Thoracic aorta (tissue), 2 donors: Measurements from ENCODE around the gene WNT10A. TPM values are rescaled to one million over a fixed set of nuclear protein-coding genes. Genes with fewer than 3 reads are reported as not detected.

ENCODE experiments used
- ATAC-seq: fragments of 150-250 bp; one replicate; pipeline ENCODE4 v1.8.0; 2017; ENCODE audit warnings: low read depth; ENCODE audit not compliant: insufficient number of reproducible peaks, low FRiP score
- DNase-seq: peaks from one replicate; pipeline ENCODE4 v3.0.0-alpha.2; 2020; ENCODE audit warnings: low spot score
- H3K27ac ChIP-seq, 2 donors: fragments of 200-600 bp; sonication (generic); 1 replicate in 1 of 2; 2 replicates in 1 of 2; pipeline ENCODE4 v1.5.1; 2016; ENCODE audit warnings: mild to moderate bottlenecking in 2 of 2, moderate library complexity in 2 of 2
- H3K27me3 ChIP-seq: fragments of 200-600 bp; sonication (generic); replicated peaks from 2 replicates; pipeline ENCODE4 v1.6.0; 2016; ENCODE audit warnings: mild to moderate bottlenecking; ENCODE audit not compliant: insufficient read depth
- H3K36me3 ChIP-seq: fragments of 200-600 bp; sonication (generic); one replicate; pipeline ENCODE4 v1.5.1; 2016
- H3K4me1 ChIP-seq, 2 donors: fragments of 200-600 bp; sonication (generic); 1 replicate in 1 of 2; 2 replicates in 1 of 2; pipeline versions ENCODE4 v1.5.1 to v1.6.0; 2016; ENCODE audit warnings: low read depth in 2 of 2, mild to moderate bottlenecking in 1 of 2; ENCODE audit not compliant: control insufficient read depth in 1 of 2
- H3K4me3 ChIP-seq: fragments of 200-600 bp; sonication (generic); 2 replicates; pipeline ENCODE4 v1.5.1; 2016; ENCODE audit warnings: mild to moderate bottlenecking
- H3K9me3 ChIP-seq: fragments of 200-600 bp; sonication (generic); 2 replicates; pipeline ENCODE4 v1.5.1; 2016
- total RNA-seq, 2 donors: library from RNA; depleted of rRNA; stranded (reverse); fragments of >200 nt; gene quantifications; one replicate each; pipeline versions ENCODE4 v1.1.0 to v1.2.3, GENCODE V29; 2016
- TF ChIP-seq, protein P1 (sequence below): fragments of 200-600 bp; sonication (generic); IDR thresholded peaks from one replicate; pipeline ENCODE4 v1.5.1; 2019; ENCODE audit warnings: antibody characterized with exemption

Gene WNT10A
- total RNA-seq, 2 donors from 2014 or later, result 1.6 TPM; not detected in 1

DNA sequence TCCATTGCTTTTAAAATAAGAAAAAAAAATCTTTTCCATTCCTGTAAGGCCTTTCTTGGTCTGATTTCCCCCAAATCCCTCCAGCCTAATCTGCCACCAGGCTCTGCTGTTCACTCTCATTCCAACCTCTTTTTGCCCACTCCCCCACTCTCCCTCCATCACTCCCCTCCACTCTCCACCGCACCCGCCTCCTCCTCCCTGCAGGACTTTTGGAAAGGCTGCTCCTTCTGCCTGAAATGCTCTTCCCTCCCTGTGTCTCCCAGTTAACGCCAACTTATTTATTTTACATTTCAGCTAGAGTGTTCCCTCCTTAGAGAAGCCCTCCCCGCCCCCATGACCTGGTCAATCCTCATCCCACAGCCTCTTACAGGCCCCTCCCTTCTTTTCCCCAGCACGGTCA lies 25.8 kb upstream of the WNT10A start:
- no peak overlapping the region for H3K27ac ChIP-seq
- DNase-seq (no peak), ATAC-seq (no peak)
- peaks cover 6 to 7% of the 10 kb centered on the region in 2 donors for H3K4me1 ChIP-seq
- no peaks in the 10 kb centered on the region for H3K36me3 ChIP-seq
- no peak overlapping the region for H3K4me3 ChIP-seq
- TF ChIP-seq, protein P1, sequence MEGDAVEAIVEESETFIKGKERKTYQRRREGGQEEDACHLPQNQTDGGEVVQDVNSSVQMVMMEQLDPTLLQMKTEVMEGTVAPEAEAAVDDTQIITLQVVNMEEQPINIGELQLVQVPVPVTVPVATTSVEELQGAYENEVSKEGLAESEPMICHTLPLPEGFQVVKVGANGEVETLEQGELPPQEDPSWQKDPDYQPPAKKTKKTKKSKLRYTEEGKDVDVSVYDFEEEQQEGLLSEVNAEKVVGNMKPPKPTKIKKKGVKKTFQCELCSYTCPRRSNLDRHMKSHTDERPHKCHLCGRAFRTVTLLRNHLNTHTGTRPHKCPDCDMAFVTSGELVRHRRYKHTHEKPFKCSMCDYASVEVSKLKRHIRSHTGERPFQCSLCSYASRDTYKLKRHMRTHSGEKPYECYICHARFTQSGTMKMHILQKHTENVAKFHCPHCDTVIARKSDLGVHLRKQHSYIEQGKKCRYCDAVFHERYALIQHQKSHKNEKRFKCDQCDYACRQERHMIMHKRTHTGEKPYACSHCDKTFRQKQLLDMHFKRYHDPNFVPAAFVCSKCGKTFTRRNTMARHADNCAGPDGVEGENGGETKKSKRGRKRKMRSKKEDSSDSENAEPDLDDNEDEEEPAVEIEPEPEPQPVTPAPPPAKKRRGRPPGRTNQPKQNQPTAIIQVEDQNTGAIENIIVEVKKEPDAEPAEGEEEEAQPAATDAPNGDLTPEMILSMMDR, result no peak
- no peaks in the 10 kb centered on the region for H3K9me3 ChIP-seq
- peaks cover 4% of the 10 kb centered on the region for H3K27me3 ChIP-seq

DNA sequence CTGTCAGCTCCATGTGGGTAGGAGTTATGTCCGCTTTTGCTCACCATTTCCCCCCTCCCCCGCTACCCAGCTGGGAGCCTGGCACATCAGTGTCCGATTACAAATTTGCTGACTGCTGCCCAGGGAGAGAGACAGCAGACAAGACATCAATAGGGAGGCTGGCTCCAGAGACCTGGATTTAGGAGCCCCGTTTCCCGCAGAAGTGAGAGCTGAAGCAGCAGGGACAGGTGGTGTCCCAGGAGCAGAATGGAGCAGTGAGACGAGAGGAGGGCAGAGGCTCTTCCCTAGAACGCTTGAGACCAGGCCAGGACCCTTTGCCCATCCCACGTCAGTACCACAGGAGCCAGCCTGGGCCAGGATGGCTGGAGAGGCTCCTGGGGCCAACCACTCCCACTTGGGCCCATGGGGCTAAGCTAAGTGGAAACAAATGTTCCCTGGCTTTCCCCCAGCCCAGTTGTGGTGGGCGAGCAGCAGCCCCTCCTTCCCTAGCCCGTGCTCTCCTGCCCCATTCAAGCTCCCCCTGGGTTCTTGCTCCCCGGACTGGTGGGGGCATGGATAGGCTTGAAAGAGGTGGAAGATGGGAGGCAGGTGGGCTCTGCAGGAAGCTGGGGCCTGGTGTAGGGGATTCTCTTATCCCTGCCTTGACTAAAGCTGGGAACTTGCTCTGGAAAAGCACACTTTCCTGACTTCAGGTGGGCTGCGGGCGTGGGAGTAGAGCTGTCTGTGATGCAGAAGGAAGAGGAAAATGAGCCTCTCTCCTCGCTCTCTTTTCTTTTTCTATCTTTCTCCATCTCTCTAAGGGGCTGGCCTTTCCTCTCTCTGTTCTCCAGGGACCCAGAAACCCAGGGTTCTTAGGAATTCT lies 25.1 kb upstream of the WNT10A start:
- ATAC-seq, result no peak
- TF ChIP-seq, protein P1, result no peak
- Histone ChIP-seq H3K36me3 (no peaks in the 10 kb centered on the region), H3K4me3 (no peak overlapping the region), H3K27ac (no peak overlapping the region), H3K4me1 (peaks cover 13% of the 10 kb centered on the region in 2 donors), H3K27me3 (peaks cover 11% of the 10 kb centered on the region), H3K9me3 (no peaks in the 10 kb centered on the region)
- DNase-seq, result no peak

DNA sequence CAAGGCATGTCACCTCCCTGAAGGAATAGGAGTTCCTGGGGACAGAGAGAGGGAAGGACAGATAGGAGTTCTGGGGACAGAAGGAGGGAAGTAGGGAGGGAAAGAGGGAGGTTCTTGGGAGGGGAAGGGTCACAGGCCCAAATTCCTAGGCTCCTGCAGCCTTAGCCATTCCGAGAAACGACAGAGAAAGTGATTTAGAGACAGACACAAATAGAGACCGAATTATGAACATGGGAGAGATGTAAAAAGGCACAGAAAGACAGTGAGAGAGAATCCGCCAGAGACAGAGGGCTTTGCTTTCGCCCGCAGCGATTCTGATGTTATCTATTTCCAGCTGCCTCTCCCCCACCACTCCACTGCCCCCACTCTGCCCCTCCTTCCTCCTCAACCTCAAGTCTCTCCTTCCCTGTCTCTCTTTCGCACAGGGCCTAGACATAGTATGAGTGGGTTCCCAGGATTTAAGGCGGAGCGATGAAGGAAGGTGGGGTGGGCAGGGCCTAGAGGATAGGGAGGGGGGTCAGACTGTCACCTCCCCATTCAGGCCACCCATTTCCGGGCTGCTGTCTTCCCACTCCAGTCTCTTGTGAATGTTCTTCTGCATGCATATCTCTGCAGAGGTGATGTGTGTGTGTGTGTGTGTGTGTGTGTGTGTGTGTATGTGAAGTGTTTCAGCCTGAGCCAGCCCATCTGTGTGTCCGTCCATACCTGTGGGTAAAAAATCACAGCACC lies 24.3 kb upstream of the WNT10A start:
- Histone ChIP-seq H3K27ac (no peak overlapping the region), H3K9me3 (no peaks in the 10 kb centered on the region), H3K4me3 (no peak overlapping the region), H3K36me3 (no peaks in the 10 kb centered on the region), H3K27me3 (peaks cover 19% of the 10 kb centered on the region), H3K4me1 (peaks cover 18 to 21% of the 10 kb centered on the region in 2 donors)
- DNase-seq (no peak), ATAC-seq (no peak)
- TF ChIP-seq, protein P1, result no peak

DNA sequence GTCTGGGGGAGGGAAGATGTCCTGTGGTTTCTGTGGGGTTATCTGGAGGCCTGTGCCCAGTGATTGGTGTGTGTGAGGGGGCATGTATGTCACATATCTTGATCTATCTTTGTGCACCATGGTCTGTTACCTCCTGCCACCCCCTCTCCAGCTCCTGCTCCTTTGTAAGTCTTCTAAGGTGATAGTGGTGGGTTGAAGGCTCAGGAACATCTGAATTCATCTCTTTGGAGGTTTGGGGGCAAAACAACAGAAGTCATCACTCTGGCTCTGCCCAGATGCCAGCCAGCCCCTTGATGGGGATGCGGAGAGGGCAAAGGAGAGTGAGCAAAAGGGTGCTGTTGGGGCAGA lies 23.8 kb upstream of the WNT10A start:
- TF ChIP-seq, protein P1, result no peak
- no peak overlapping the region for H3K4me3 ChIP-seq
- no peak overlapping the region for H3K27ac ChIP-seq
- DNase-seq (no peak), ATAC-seq (no peak)
- H3K27me3 ChIP-seq, result peaks cover 22% of the 10 kb centered on the region
- no peaks in the 10 kb centered on the region for H3K9me3 ChIP-seq
- H3K4me1 ChIP-seq, result peaks cover 18 to 21% of the 10 kb centered on the region in 2 donors
- no peaks in the 10 kb centered on the region for H3K36me3 ChIP-seq

DNA sequence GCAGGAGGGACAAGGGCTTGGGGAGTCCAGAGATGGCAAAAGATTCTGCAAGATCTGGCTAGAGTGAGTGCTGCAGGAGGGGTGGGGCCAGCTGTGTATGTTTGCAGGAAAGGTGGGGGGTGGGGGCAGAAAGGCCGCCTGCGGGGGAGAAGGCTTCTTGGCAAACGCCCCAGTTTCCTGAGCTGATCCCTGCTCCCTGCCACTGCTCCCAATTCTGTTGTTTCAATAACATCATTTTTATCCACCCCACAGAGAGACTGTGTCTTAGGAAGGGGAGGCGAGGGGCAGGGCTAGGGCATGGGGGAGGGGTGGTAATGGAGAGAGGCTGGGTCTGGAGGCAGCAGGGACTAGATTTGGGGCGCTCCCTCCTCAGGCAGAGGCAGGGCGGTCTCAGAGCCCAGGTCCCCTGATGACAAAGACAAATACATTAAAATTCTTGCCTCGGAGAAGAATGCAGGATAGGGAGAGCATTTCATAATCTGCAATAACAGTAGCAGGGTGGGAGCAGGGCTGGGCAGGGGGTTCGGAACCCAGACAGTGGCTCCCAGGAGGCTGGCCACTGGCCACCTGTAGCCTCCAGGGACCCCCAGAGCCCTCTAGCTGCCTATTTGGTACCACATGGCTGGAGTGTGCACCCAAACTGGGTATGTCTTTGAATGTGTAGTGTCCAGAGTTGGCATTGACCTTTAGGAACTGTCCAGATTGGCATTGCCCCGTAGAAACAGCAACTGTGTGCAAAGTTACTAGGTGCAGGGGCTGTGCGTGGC lies 23.1 kb upstream of the WNT10A start:
- Histone ChIP-seq H3K27ac (no peak overlapping the region), H3K9me3 (no peaks in the 10 kb centered on the region), H3K4me1 (peaks cover 18 to 21% of the 10 kb centered on the region in 2 donors), H3K36me3 (no peaks in the 10 kb centered on the region), H3K27me3 (peaks cover 22% of the 10 kb centered on the region), H3K4me3 (no peak overlapping the region)
- ATAC-seq (no peak), DNase-seq (no peak)
- TF ChIP-seq, protein P1, result no peak
